ENCODE results near the gene KMT2A.
"Not testable (repeated sequence)": the region's sequence is repeated elsewhere in the genome, so short reads cannot be mapped to it uniquely, and the experiment has no call there.

Gene KMT2A

DNA sequence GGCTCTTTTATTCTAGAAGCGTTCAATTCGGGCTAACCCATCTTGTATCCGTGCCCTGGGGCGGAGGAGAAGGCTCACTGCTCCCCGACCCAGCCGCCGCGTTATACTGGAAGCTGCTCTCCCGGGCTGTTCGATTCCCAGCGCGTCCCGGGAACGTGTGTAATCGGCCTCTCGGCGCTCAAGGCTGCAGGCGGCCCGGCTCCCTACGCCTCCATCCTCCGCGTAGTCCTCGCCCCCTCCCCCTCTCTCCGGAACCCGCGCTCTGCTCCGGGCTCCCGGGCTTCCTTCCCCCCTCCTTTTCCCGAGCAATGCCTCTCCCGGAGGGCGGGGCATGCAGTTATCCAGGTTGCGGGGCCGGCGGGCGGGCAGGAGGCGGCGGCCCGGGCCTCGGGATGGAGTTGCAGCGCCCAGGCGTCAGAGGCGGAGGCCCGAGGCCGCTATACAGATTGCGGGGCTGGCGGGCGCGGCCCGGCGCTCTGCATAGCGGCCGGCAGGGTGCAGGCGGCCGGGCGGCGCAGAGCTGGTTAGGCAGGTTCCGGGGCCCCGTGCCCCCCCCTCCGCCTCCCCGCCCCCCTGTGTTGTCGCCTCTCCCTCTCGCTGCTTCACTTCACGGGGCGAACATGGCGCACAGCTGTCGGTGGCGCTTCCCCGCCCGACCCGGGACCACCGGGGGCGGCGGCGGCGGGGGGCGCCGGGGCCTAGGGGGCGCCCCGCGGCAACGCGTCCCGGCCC, at the start of gene KMT2A:
KMT2A (plus strand) TSS at position 600 of the 732 bp plus-strand sequence; CDS start at position 621, 21 bp downstream.
- peak; percentile 96 for DNase-seq

DNA sequence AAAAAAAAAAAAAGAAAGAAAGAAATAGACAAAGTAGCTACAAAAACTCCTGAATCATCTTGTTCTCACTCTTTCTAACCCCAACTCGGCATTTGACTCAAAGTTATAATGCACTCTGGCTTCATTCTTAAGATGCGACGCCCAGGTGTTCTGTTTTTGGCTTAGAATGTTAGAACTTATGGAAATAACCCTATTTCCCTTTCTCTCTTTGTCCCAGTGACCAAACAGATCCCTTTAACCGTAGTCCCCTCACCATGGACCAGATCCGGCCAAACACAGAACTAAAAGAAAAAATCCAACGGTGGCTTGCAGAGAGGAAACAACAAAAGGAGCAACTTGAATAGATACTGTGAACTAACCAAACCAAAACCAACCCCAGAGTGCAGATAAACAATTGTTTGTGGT, 40.2 kb upstream of the KMT2A start:
- peak; percentile 51 for DNase-seq

DNA sequence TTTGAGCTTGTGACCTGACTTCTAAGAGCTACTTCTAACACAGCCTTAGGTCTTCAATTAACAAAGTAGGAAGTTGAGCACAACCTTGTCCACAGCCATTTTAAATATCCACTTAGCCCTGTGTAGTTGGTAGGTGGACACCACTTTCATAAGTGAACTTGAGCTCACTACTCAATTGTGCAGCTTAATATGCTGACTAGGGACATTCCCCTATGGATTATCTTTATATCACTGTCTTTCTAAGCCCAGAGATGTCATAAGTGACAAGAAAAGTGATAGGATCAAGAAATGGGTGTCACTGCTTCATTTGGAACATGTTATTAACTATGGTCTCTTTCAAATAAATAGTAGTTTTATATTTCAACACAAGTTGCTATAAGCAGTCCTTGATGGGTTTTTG, 38.8 kb upstream of the KMT2A start:
- DNase-seq, result no peak

DNA sequence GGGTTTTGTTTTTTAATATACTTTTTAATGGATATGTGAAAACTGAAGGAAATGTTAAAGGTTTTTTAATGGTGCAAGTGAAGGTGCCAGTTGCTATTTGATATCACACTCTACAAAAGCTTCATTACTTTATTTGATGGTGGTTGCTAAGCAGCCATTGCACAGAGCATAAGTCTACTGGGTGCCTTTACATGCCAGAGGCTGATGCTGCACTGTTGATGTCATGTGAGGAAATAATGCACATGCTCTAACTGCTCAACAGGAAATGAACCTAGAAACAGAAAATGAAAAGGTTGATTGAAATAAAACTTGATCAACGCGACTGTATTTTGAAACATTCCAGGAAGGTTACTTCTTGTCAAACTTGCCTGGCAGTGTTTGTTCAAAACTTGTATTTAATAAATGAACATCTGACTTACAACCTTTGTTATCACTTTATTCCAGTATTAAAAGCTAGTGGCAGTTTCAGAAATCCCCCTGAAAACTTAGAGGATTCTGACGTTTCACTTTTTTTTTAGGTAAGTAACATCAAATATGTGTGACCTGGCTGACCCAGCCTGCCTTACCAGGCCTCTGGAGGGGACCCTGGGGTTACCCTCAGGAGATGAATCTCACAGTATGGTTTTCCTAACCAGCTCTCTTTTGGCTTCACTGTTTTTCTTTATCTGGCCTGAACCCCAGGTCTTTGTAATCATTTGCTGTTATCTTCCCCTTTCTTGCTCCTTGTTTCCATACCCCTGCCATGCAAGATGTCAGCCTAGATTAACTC, 37.3 kb upstream of the KMT2A start:
- DNase-seq, result peak; percentile 87

DNA sequence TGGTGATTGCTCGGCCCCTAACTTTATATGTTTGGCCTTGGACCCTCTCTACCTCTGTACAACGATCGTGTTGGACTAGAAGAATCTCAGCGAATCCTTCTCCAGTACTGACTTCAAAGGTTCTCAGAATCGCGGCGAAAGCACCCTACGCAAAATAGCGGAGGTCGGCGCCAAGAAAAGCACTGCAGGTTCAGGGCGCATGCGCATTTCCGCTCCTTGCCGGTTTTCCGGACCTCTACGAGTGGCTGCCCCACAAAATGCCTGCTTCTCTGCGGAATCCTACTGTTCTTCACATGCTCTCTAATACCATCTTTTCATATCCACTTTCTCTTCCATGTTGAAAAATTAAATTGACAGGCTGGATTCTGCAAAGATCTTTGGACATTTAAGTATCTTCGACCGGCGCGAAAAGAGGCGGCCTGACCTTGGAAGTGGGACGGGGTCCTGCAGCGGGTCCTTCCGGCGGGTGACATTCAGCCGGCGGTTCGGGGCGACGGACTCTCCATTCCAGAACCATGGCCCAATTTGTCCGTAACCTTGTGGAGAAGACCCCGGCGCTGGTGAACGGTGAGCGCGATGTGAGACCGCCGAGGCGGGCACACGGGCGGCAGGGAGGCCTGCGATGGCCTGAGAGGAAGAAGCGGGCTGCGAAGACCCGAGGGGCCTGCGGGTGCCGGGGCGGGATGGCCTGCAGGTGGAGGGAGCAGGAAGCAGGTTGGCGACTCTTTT, 35.0 kb upstream of the KMT2A start, which contains the start of gene ATP5MG:
ATP5MG (plus strand) TSS at position 456 of the 729 bp plus-strand sequence; CDS start at position 516, 60 bp downstream.
- peak; percentile 94 for DNase-seq

DNA sequence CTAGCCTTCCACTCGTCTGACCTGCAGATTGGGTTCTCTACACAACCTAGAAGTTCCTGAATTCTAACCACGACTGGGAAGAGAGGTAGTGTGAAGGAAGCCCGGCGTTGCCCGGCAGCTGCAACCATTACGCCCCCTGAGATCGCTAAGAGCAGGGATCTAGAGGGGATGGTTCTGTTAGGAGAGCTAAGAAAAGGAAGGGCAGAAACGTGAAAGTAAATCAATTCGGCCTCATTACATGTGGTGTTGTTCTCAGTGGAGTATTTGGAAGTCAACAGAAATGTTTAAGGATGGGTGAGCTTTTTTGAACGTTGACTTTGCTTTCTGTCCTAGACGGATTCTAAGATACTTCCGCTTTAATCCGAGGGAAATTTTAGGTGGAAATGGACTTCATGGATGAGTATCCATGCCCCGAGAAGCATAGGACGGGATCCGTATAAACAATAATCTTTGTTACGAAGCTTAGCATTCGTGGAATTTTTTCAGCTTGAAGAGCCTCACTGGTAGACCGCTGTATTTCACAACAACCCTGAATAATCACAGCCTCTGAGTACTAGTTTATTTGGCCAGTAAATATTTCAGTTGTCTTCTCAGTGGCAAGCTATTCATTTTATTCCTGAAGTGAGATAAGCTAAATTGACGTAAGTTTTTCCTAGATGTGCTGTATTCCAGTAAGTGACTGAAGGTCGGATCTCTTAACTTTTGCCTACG, 34.3 kb upstream of the KMT2A start:
- no peak for DNase-seq

DNA sequence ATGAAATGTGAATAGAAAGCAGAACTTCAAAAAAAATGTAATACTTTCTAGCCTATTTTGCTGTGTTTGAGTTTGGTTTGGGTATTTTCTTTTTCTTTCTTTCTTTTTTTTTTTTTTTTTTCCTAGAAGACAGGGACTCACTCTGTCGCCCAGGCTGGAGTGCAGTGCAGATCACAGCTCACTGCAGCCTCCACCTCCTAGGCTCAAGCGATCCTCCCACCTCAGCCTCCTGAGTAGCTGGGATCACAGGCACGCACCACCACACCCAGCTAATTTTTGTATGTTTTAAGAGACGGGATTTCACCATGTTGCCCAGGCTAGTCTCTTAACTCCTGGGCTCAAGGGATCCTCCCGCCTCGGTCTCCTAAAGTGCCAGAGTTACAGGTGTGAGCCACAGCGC, 33.7 kb upstream of the KMT2A start:
- DNase-seq, result not testable (repeated sequence)

DNA sequence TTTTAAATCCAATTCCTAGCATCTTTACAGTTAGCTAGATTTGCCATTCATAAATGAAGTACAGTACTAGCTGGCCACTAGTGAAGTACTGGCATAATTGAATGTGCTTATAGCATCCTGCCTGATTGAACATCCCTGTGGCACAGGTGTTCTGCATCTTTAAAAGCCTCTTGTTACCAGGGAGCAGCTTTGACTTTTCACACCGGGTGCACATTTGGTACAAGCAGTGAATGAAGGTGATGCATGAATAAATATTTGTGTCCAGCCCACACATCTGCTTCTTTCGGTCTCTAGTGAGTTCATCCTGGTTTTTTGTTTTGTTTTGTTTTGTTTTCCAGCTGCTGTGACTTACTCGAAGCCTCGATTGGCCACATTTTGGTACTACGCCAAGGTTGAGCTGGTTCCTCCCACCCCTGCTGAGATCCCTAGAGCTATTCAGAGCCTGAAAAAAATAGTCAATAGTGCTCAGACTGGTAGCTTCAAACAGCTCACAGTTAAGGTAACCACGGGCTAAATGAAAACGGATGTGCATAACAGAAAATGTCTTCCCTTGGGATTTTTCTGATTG, 29.6 kb upstream of the KMT2A start:
- no peak for DNase-seq

DNA sequence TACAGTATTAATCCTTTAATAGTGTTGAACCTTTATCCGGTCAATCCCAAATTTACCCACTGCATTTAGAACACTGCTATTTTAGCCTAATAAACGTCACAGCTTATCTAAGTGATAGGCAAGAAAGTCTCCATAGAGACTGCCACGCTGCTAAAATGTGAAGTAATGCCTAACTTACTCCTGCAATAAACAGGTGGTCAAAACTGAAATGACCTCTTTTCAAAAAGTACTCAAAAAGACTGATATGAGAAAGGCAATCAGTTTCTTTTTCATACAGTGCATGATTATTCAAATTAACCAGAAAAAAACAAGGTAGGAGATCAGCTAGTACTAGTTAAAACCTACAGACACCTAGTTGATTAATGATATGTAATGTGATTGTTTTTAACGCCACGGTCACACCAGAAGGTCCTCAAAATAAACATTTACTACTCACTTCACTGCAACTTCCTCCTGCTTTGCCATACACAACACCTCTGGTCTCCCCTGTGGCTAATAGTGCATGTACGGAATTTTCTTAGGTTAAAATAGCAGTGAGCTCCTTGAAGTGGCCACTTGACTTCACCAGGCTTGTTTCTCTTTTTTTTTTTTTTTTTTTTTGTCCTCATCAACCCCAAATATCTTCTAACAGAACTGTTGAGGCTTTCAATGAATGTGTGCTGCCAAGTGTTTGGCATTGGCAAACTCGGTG, 26.1 kb upstream of the KMT2A start:
- no peak for DNase-seq

DNA sequence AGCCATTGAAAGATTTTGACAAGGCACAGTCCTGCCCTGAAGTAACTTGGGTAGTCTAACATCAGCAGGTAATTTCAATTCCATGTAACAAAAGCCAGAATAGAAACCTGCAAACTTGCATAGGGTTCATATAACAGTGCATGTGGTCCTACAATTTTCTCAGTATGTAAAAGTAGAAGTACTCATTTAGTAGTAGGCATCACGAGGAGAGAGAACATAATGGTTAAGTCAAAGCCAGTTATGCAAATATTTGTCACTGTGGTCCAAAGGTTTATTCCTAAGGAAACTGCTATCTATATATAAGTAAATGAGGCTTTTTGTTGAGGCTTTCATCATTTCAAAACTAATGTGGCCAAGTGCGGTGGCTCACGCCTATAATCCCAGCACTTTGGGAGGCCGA, 24.8 kb upstream of the KMT2A start:
- no peak for DNase-seq

DNA sequence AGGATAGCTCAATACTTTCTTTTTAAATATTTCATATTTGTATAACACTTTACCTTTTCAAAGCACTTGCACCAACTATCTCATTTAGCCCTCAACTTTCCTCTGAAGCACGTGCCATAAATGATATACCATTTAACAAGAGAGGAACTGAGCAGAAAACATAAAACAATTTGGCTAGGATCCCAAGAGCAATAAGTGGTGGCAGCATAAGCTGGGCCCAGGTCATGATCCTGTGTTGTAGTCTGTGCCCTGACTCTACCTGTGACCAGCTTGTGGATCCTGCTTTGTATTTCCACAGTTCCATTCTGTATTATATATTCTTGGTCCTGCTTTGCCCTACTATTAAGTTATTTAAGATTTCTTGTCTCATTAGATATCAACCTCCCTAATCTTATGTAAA, 23.4 kb upstream of the KMT2A start:
- DNase-seq, result no peak

DNA sequence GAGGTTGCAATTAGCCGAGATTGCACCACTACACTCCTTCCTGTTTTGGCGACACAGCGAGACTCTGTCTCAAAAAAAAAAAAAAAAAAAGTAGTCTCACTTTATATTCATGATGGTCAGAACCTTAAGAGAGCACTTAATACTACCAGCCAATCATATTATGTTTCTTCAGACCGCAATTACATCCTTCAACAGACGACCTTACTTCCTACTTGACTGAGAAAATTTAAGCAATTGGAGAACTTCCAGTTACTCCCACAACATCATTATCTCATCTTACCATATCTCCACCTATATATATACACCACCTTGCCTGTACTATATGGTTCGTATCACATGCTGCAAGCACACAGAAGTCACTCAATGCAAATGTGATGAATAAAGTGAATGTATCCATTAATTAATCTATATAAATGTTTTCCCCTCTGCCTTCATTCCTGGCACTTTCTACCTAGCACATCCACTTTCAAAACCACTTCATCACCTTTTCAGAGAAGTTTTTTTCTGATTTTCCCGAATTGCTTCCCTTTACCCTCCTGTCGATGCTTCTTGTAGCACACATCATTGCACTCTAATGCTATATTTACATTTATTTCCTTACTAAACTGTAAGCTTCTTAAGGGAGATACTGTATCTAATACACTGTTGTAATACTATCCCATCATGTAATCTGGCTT, 21.1 kb upstream of the KMT2A start:
- DNase-seq, result no peak

DNA sequence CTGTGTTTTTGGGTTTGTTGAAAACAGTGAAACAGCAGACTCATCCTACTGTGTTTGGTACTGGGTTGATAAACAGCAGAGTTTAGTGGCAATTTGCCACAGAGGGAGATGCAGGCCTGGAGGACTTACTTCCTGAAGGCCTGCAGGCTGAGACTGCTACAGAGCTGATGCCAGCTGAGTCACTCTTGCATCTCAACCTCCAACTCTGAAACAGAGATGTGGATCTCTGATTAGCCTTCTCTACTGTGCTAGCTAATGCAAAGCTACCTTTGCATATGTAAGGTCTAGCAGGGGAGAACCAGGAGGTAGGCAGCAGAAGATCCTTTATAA, 20.6 kb upstream of the KMT2A start:
- DNase-seq, result no peak

DNA sequence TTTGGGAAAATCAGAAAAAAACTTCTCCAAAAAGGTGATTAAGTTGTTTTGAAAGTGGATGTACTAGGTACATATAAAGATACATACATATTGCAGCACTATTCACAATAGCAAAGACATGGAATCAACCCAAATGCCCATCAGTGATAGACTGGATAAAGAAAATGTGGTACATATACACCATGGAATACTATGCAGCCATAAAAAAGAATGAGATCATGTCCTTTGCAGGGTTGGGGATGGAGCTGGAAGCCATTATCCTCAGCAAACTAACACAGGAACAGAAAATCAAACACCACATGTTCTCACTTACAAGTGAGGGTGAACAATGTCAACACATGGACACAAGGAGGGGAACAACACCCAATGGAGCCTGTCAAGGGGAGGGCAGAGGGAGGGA, 19.4 kb upstream of the KMT2A start:
- DNase-seq, result not testable (repeated sequence)

DNA sequence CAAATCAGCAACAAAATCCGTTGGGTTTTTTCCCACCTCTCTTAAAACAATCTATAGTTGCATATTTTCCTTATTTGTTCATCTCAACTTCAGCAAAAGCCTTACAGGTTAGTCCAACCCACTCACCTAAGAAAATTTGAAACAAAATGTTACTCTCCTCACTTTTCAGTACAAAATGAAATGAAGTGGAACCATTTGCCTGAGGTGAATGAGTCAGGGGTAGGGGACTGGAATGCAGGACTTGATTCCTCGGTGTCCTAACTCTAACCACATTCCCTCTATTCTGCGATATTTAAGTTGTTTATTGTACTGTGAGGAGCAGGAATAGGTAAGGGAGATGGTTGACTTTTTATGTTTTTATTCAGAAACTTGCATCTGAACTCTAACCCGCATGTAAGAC, 18.5 kb upstream of the KMT2A start:
- no peak for DNase-seq

DNA sequence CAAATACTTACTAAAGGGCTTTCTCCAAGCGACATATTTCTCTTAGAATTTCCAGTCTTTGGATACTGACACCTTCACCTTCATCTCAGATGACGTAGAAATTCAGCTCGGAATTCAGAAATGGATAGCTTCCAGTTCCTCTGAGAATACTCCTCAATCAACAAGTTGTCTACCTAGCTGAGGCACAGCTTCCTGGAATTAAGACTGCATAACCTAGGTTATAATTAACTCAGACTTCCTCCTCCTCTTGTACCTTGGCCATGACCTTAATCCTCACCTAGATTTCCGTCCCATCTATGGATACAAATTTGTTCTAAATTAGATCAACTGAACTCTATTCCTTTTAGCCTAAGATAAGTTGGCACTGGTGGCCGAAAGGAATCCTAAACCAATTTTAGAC, 17.5 kb upstream of the KMT2A start:
- DNase-seq, result no peak

DNA sequence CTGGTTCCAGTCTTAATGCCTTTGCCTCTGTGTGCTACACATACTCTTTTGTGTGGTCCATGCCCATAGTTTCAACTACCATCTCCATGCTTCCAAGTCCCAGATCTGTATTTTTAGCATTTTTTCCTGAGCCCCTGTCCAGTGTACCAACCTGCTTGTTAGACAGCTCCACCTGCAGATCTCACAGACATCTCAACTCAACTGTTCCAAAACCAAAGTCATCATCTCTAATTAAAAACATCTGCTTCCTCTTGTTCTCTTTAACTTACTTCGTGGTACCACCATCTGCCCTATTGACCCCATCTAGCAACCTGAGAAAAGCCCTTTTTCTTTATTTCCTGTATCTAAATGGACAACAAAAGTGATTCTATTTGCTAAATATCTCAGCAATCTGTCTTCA, 8.6 kb upstream of the KMT2A start:
- DNase-seq, result no peak

DNA sequence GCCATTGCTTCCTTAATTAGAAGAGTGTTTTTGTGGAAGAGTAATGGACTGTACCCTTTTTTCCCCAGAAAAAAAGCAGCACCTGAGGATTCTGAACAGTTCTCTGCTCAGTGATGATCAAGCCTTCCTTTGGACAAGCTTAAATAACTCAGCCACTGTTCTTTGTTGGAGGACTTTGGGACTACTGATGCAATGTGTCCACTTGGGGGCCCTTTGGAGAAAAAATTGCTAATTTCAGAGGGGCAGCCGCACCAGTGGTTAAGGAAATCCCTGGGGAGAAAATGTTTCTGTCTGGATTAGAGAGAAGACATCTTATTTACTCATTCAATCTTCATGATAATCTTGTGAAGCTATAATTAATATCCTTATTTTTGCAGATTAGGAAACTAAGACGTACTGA, 5.3 kb upstream of the KMT2A start:
- no peak for DNase-seq

DNA sequence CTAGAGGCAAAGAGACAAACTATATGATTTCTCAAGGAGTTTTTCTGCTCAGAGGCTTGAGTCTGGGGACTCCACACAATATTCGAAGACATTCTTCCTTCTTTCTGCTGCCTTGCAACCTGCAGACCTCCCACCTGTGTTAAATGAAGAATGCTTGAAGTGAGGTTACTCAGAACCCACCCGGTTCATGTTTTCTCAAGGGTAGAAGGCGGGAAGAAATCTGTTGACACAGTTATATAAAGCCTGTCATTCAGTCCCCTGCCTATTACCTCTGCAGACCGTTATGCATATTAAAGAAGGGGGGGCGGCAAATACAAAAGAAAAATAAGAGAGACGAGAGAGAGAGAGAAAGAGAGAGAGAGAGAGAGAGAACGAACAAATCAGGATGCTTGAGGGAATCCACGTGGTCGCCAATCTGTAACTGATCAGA, 2.2 kb upstream of the KMT2A start:
- DNase-seq, result peak; percentile 68

DNA sequence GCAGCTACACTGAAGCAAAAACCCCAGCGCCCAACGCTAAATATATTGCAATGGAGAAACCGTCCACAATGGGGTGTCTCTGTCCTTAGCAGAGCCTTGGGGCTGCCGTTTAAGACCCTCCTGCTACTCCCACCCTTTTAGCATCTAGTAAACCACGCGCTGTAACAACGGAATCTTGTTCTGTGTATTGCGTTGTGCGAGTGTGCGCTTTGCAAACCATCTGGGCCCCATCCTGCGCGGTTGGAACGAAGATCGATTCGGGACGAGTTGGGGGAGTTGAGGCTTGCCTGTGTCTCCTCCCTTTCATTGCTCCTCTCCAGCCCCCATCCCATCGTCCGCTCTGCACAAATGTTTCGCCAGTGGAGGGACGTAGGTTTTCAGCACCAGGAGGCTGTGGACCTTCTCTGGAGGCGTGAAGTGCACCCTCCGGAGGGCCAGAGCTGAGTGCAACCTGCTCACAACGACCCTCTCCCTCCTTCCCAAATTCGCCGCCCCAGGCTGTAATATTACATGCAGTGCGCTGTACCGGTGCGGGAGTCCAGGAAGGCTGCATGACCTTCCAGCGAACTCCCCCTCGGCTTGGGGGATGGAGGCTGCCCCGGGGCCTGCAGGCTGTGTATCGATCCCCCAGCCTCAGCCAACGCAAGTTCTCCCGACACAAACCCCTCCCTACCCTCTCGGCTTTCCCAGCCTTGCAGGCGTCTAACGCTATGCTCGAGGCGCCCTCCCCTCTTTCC, 1.6 kb upstream of the KMT2A start:
- peak; percentile 23 for DNase-seq
